Mesenchymal stem cell (in vitro differentiated cells and primary cell): ENCODE measurements around the gene ACOX2.
A peak's percentile ranks its signal among the peaks of the same experiment; 100 is the strongest.

Experiments used
- DNase-seq: peaks from one replicate; pipeline ENCODE4 v3.0.0-alpha.2; 2013
- H2AFZ ChIP-seq: one replicate; pipeline ENCODE4 v1.6.1; 2013; ENCODE audit warnings: low read depth, mild to moderate bottlenecking, control low read depth, inconsistent platforms, low read length, moderate library complexity
- H2AK5ac ChIP-seq: 2 replicates; pipeline ENCODE4 v1.6.1; 2013; ENCODE audit warnings: low read length, moderate library complexity, mild to moderate bottlenecking, inconsistent platforms; ENCODE audit not compliant: severe bottlenecking
- H2BK120ac ChIP-seq: one replicate; pipeline ENCODE4 v1.6.1; 2013; ENCODE audit warnings: low read depth, mild to moderate bottlenecking, inconsistent platforms, low read length, moderate library complexity
- H2BK12ac ChIP-seq, 2 experiments: one replicate each; pipeline ENCODE4 v1.6.1; 2013; ENCODE audit warnings: inconsistent platforms in 2 of 2, low read length in 2 of 2, mild to moderate bottlenecking in 2 of 2, moderate library complexity in 2 of 2, control low read depth in 1 of 2
- H2BK15ac ChIP-seq: one replicate; pipeline ENCODE4 v1.6.1; 2013; ENCODE audit warnings: mild to moderate bottlenecking, low read depth, inconsistent platforms; ENCODE audit not compliant: poor library complexity, severe bottlenecking
- H2BK5ac ChIP-seq: 2 replicates; pipeline ENCODE4 v1.6.1; 2013; ENCODE audit warnings: low read depth, mild to moderate bottlenecking, low read length, control low read depth, inconsistent platforms; ENCODE audit not compliant: poor library complexity, severe bottlenecking
- H3K14ac ChIP-seq, 2 experiments: one replicate each; pipeline ENCODE4 v1.6.1; 2013; ENCODE audit warnings: inconsistent platforms in 2 of 2, low read length in 2 of 2, control low read depth in 1 of 2, mild to moderate bottlenecking in 1 of 2, moderate library complexity in 1 of 2
- H3K18ac ChIP-seq, 2 experiments: one replicate each; pipeline ENCODE4 v1.6.1; 2013; ENCODE audit warnings: inconsistent platforms in 2 of 2, low read length in 2 of 2, control low read depth in 1 of 2, low read depth in 1 of 2, mild to moderate bottlenecking in 1 of 2
- H3K23ac ChIP-seq, 2 experiments: one replicate each; pipeline ENCODE4 v1.6.1; 2013; ENCODE audit warnings: inconsistent platforms in 2 of 2, low read length in 2 of 2, mild to moderate bottlenecking in 2 of 2, moderate library complexity in 2 of 2, control low read depth in 1 of 2
- H3K27ac ChIP-seq: 2 replicates; pipeline ENCODE4 v1.5.1; 2013; ENCODE audit warnings: mild to moderate bottlenecking, moderate library complexity, low read length, control low read depth, inconsistent platforms; ENCODE audit not compliant: poor library complexity, severe bottlenecking
- H3K27me3 ChIP-seq, 2 experiments: 2 replicates each; pipeline versions ENCODE4 v1.6.1 to v1.7.0; 2013; ENCODE audit warnings: low read length in 2 of 2, mild to moderate bottlenecking in 2 of 2, moderate library complexity in 2 of 2, control low read depth in 1 of 2, inconsistent platforms in 1 of 2; ENCODE audit not compliant: control insufficient read depth in 1 of 2, insufficient read depth in 1 of 2
- H3K36me3 ChIP-seq, 2 experiments: 2 replicates each; pipeline versions ENCODE4 v1.6.1 to v1.7.0; 2013; ENCODE audit warnings: low read length in 2 of 2, control low read depth in 1 of 2, inconsistent platforms in 1 of 2, low read depth in 1 of 2, mild to moderate bottlenecking in 1 of 2; ENCODE audit not compliant: insufficient read depth in 2 of 2, control insufficient read depth in 1 of 2
- H3K4ac ChIP-seq, 2 experiments: one replicate each; pipeline ENCODE4 v1.6.1; 2013; ENCODE audit warnings: inconsistent platforms in 2 of 2, low read length in 2 of 2, mild to moderate bottlenecking in 2 of 2, moderate library complexity in 2 of 2, control low read depth in 1 of 2, low read depth in 1 of 2
- H3K4me1 ChIP-seq: 2 replicates; pipeline ENCODE4 v1.6.1; 2013; ENCODE audit warnings: low read depth, low read length, control low read depth; ENCODE audit not compliant: control insufficient read depth, insufficient read depth
- H3K4me2 ChIP-seq: 2 replicates; pipeline ENCODE4 v1.6.1; 2013; ENCODE audit warnings: low read length, mild to moderate bottlenecking, inconsistent platforms; ENCODE audit not compliant: poor library complexity, severe bottlenecking
- H3K4me3 ChIP-seq, 2 experiments: 2 replicates each; pipeline versions ENCODE4 v1.5.1 to v1.7.0; 2013; ENCODE audit warnings: low read length in 2 of 2, mild to moderate bottlenecking in 2 of 2, control low read depth in 1 of 2, low read depth in 1 of 2; ENCODE audit not compliant: insufficient read depth in 1 of 2
- H3K79me1 ChIP-seq: replicated peaks from 2 replicates; pipeline ENCODE4 v1.6.1; 2013; ENCODE audit warnings: mild to moderate bottlenecking, control low read depth, low read length, inconsistent platforms; ENCODE audit not compliant: poor library complexity, severe bottlenecking
- H3K9ac ChIP-seq: 2 replicates; pipeline ENCODE4 v1.7.0; 2013; ENCODE audit warnings: mild to moderate bottlenecking, low read length, moderate library complexity
- H3K9me3 ChIP-seq: 2 replicates; pipeline ENCODE4 v1.7.0; 2013; ENCODE audit warnings: mild to moderate bottlenecking, low read length; ENCODE audit not compliant: control insufficient read depth
- H4K8ac ChIP-seq: one replicate; pipeline ENCODE4 v1.6.1; 2013; ENCODE audit warnings: inconsistent platforms, mild to moderate bottlenecking, low read length, moderate library complexity
- H4K91ac ChIP-seq: one replicate; pipeline ENCODE4 v1.6.1; 2013; ENCODE audit warnings: mild to moderate bottlenecking, low read length, inconsistent platforms
- WGBS: methylation state at CpG from one replicate; pipeline ENCODE4 v1.1.7; 2013; ENCODE audit warnings: mixed read lengths; 5-methylcytosine and 5-hydroxymethylcytosine counted together

Gene ACOX2

GRCh38 chr3:58556761-58557221 is 19.8 kb upstream of the ACOX2 start:
- Histone ChIP-seq H3K9me3 (peaks cover 6% of the 10 kb centered on the region), H2AFZ (no peak overlapping the region), H2BK12ac (no peak overlapping the region), H3K27ac (no peak overlapping the region), H3K4me1 (peaks cover 3% of the 10 kb centered on the region), H2AK5ac (no peak overlapping the region), H2BK120ac (no peak overlapping the region), H3K4me3 (no peak overlapping the region), H2BK15ac (no peak overlapping the region), H3K27me3 (peaks cover 0 to 10% of the 10 kb centered on the region in 2 experiments), H3K36me3 (no peaks in the 10 kb centered on the region), H3K4ac (no peak overlapping the region), H3K79me1 (no peaks in the 10 kb centered on the region), H3K4me2 (no peak overlapping the region), H4K8ac (no peak overlapping the region), H2BK5ac (no peak overlapping the region), H3K23ac (no peak overlapping the region), H4K91ac (no peak overlapping the region), H3K18ac (no peak overlapping the region), H3K14ac (no peak overlapping the region), H3K9ac (peak overlapping the region; percentile 4)
- DNase-seq: no peak
- WGBS: 60% methylated on average over 6 of the region's 6 CpGs

GRCh38 chr3:58556001-58556400 is 19.0 kb upstream of the ACOX2 start:
- WGBS: 100% methylated on average over 3 of the region's 5 CpGs
- no peaks in the 10 kb centered on the region for H3K79me1 ChIP-seq
- H4K8ac ChIP-seq: no peak overlapping the region
- H2AFZ ChIP-seq: no peak overlapping the region
- H3K27me3 ChIP-seq: peaks cover 0 to 10% of the 10 kb centered on the region in 2 experiments
- peaks cover 1% of the 10 kb centered on the region for H3K4me1 ChIP-seq
- H3K4me3 ChIP-seq: no peak overlapping the region
- H2BK12ac ChIP-seq: no peak overlapping the region
- no peaks in the 10 kb centered on the region for H3K36me3 ChIP-seq
- H3K9me3 ChIP-seq: peaks cover 6% of the 10 kb centered on the region
- no peak overlapping the region for H3K9ac ChIP-seq
- no peak overlapping the region for H3K14ac ChIP-seq
- no peak overlapping the region for H2AK5ac ChIP-seq
- H2BK15ac ChIP-seq: no peak overlapping the region
- no peak overlapping the region for H3K23ac ChIP-seq
- no peak overlapping the region for H3K4ac ChIP-seq
- H3K27ac ChIP-seq: no peak overlapping the region
- H3K18ac ChIP-seq: no peak overlapping the region
- no peak overlapping the region for H4K91ac ChIP-seq
- no peak overlapping the region for H2BK5ac ChIP-seq
- no peak for DNase-seq
- H2BK120ac ChIP-seq: no peak overlapping the region
- no peak overlapping the region for H3K4me2 ChIP-seq

- H4K8ac ChIP-seq: no peak overlapping the region
- peaks cover 0 to 10% of the 10 kb centered on the region in 2 experiments for H3K27me3 ChIP-seq
- peaks cover 6% of the 10 kb centered on the region for H3K9me3 ChIP-seq
- WGBS: 50% methylated on average over 1 of the region's 2 CpGs
- H3K79me1 ChIP-seq: no peaks in the 10 kb centered on the region
- no peak overlapping the region for H2BK120ac ChIP-seq
- H3K18ac ChIP-seq: no peak overlapping the region
- H3K4ac ChIP-seq: no peak overlapping the region
- no peak overlapping the region for H3K14ac ChIP-seq
- no peak overlapping the region for H2AK5ac ChIP-seq
- H3K36me3 ChIP-seq: no peaks in the 10 kb centered on the region
- H3K4me3 ChIP-seq: no peak overlapping the region
- no peak overlapping the region for H2BK5ac ChIP-seq
- no peak overlapping the region for H3K4me2 ChIP-seq
- H4K91ac ChIP-seq: no peak overlapping the region
- no peak for DNase-seq
- H2BK15ac ChIP-seq: no peak overlapping the region
- no peaks in the 10 kb centered on the region for H3K4me1 ChIP-seq
- H2BK12ac ChIP-seq: no peak overlapping the region
- no peak overlapping the region for H3K9ac ChIP-seq
- no peak overlapping the region for H3K27ac ChIP-seq
- H2AFZ ChIP-seq: no peak overlapping the region
- no peak overlapping the region for H3K23ac ChIP-seq
Measured at GRCh38 chr3:58555203-58555602, 18.2 kb upstream of the ACOX2 start.

- no peaks in the 10 kb centered on the region for H3K79me1 ChIP-seq
- no peak overlapping the region for H2BK5ac ChIP-seq
- no peak overlapping the region for H3K14ac ChIP-seq
- 86% methylated on average over 1 of the region's 1 CpG for WGBS
- H3K27ac ChIP-seq: no peak overlapping the region
- no peak overlapping the region for H3K4ac ChIP-seq
- no peak overlapping the region for H3K4me3 ChIP-seq
- H3K4me2 ChIP-seq: no peak overlapping the region
- no peak overlapping the region for H4K8ac ChIP-seq
- H2BK12ac ChIP-seq: no peak overlapping the region
- H3K36me3 ChIP-seq: no peaks in the 10 kb centered on the region
- H2BK120ac ChIP-seq: no peak overlapping the region
- no peak overlapping the region for H3K23ac ChIP-seq
- H4K91ac ChIP-seq: no peak overlapping the region
- no peak overlapping the region for H2BK15ac ChIP-seq
- H3K4me1 ChIP-seq: no peaks in the 10 kb centered on the region
- no peak overlapping the region for H3K18ac ChIP-seq
- H3K27me3 ChIP-seq: peaks cover 0 to 10% of the 10 kb centered on the region in 2 experiments
- no peak overlapping the region for H3K9ac ChIP-seq
- no peak overlapping the region for H2AK5ac ChIP-seq
- no peak for DNase-seq
- H2AFZ ChIP-seq: no peak overlapping the region
- peaks cover 6% of the 10 kb centered on the region for H3K9me3 ChIP-seq
Measured at GRCh38 chr3:58553003-58553402, 16.0 kb upstream of the ACOX2 start.
